GM19452 (cell line): ENCODE results near the gene KRT40.

Experiments used
- ATAC-seq: cut with Tn5 transposase; IDR thresholded peaks from one replicate; pipeline ENCODE4 v1.9.1; 2021; ENCODE audit not compliant: unreplicated experiment

KRT40 gene

DNA sequence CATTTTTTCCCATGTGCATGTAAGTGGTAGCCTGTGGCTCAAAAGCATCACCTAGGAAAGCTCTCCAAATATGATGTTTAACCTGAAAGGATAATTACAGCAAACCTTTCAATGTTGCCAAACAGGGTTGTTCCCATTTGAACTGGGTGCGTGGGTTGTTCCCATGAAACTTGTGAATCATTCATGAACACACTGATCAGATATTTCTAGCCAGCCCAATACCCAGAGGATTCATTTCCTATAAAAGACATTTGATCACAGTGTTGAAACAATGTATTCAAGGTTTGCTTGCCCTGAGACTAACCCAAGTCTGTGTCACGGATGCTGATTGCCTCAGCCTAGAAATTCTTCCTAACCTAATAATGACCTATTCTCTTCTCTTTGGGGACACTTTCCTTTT is 30.2 kb downstream of the KRT40 start:
- no peak for ATAC-seq

DNA sequence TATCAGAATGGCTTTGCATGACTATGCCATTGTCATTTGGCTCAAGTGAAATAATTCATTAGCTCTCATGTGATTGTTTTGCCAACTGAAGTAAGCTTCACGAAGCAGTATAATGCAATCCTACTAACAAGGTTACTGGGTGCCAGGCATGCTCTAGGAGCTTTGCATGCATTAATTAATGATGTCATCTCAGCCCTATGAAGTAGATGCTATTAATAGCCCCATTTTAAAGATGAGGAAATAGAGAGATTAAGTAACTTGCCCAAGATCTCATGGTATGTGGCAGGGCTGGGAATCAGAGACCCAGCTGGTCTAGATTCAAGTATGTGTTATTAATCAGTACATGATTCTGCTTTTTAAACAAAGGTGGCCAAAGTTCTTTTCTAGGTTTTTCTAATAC is 31.5 kb downstream of the KRT40 start:
- ATAC-seq = no peak

- no peak for ATAC-seq
Observed at GRCh38 chr17:40952154-40952553, 32.0 kb downstream of the KRT40 start.

DNA sequence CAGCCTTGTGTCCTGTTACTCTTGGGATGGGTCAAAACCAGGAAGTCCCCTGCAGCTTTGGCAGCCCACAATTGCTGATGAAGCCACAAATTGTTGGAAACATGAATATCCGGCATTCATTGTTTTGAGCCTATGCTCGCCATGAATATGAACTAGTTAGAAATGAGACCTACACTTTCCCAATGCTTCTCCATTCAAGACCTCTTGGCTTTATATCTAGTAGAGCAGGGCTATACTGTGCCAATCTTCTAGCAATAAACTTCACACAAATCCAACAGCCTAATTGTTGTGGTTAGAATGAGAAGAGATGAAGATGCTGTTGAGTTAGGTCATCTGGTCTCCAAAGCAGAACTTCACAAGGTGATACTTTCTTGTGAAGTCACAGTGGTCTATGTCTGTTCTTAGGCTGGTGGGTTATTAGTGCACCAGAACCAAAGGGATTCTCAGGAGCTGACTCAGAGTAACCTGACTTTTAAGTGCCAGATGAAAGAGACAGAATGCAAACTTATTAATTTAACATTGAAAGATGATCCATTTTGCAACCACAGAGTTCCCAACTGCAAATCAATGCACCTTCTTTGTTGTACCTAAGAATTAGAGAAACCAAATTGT is 33.0 kb downstream of the KRT40 start:
- ATAC-seq = no peak

- no peak for ATAC-seq
Observed at GRCh38 chr17:40950176-40950575, 34.0 kb downstream of the KRT40 start.

DNA sequence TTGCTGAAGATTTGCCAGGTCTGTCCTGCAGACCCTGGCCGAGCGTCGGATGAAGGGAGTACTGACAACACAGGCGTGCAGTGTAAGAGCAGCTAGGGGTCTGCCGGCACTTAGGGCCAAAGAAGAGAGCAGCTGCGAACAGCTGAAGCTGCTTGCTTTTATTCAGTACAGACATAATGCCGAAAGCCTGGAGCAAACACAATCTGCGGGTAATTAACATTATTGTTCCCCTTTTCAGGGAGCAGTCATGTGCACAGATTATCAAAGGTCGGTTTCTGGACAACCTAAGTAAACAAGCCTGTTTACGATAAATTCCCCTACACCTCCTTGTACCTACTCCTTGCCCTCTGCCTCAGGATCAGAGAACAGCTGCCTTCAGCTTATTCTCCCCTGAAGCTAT is 34.7 kb downstream of the KRT40 start:
- ATAC-seq = no peak

- no peak for ATAC-seq
Observed at GRCh38 chr17:40947929-40948328, 36.2 kb downstream of the KRT40 start.

- ATAC-seq = no peak
Observed at GRCh38 chr17:40945414-40945813, 38.7 kb downstream of the KRT40 start.

DNA sequence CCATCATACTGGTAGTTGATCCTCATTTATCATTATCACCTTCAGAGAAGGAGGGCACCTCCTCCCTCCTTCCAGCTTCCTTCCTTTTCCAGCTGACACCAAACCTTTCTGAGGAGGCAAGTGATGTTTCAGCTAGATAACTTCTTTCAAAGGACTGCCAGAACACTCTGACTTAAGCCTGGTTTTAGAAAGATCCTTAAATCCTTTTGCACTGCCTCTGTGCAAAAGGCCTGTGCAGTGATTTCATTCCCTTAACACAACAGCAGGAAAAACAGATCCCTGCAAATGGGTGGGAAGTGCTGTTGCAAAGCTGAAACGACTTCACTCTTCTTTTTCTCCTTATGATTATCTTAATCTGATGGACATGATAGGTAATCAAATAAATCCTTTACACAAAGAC is 39.6 kb downstream of the KRT40 start:
- no peak for ATAC-seq

DNA sequence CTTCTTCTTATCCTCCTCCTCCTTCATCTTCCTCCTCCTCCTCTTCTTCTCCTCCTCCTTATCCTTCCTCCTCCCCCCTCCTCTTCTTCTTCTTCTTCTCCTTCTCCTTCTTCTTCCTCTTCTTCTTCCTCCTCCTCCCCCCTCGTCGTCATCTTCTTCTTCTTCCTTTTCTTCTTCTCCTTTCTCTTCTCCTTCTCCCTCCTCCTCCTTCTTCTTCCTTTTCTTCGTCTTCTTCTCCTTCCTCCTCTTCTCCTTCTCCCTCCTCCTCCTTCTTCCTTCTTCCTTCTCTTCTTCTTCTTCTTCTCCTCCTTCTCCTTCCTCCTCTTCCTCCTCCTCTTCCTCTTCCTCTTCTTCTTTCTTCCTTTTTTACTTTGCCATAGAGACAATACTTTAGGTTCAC is 41.6 kb downstream of the KRT40 start:
- no peak for ATAC-seq

- ATAC-seq = no peak
Observed at GRCh38 chr17:40940266-40940665, 43.9 kb downstream of the KRT40 start.

GRCh38 chr17:40938981-40939380 is 45.1 kb downstream of the KRT40 start:
- no peak for ATAC-seq

GRCh38 chr17:40937384-40937819 is 46.7 kb downstream of the KRT40 start, which contains the start of gene KRT23:
TSS of gene KRT23 (minus strand) at chr17:40937646. CDS start at chr17:40936603, 1,043 bp downstream.
- no peak for ATAC-seq

DNA sequence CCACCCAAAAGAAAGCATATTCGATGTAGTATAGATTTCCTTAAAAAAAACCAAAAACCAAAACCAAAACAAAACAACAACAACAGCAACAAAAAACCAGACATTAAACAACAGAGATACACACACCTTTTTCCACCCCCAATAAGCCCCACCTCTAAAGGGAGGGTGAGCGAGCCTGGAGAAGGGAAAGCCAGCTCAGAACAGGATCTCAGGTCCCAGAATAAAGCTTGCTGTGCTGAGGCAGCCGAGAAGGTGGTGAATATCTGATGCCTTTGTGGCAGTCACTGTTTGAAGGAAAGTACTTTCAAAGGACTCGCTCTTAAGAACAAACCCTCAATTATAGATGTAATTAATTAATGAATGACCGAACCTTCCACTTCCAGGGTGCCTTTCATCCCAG is 47.1 kb downstream of the KRT40 start:
- no peak for ATAC-seq

DNA sequence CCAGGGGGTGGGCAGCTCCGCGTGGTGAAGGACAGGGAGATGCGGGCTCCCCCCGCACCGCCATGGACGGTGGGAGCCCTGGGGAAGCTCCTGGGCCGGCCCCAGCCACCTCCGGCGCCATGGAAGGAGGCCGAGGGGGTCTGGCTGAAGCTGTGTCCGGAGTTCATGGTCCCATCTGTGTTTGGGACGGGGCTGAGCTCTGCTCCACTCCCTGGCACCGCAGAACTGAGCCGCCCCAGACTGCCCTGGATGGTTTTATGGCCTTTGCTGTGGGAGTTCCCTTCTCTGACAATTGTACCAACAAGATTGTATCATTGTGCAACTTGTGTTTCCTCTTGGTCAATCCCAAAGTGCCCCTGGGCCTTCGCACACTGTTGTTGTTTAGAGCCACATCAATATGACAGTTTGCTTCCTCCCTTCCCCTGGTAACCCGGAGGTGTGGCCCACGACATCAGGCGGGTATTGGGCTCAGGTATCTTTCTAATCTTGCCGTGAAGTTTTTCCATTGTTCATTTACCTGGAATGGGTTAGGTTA is 47.6 kb downstream of the KRT40 start:
- ATAC-seq = no peak

- no peak for ATAC-seq
Observed at GRCh38 chr17:40935624-40936023, 48.5 kb downstream of the KRT40 start.

DNA sequence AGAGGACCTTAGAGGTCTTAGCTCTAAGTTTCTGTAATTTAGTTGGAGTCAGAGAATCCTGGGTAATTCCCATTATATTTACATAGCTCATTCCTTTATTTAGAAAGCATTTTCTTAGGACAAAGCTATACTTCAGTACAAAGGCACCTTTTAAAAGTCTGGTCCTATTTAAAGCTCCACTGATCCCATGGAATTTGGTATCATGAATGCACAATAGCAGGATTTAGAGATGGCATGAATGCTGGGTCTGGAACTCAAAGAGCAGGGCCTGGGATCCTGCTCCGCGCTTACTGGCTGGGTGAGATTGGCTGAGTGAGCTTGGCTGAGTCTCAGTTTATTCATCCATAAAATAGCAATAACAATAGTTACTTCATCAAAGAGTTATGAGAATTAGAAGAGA is 51.5 kb downstream of the KRT40 start:
- no peak for ATAC-seq

DNA sequence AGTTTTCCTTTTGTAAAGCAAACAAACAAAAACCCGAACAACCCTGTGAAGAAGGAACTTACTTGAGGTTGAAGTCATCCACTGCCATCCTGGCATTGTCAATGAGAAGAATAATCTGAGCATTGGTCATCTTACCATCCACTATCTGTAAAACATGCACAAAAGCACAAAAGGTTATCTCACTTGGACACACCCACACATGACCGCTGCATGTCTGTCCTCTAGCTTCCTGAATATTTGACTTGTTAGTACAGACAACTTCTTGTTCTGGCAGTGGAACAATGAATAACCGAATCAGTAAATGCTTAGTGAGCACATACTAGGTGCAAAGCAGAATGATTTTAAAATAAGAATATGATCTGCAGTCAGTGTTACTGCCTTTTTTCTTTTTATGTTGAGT is 52.8 kb downstream of the KRT40 start:
- ATAC-seq = no peak
